Large intestine (tissue), 3 donors: ENCODE results near the gene AMOTL2. TPM values are rescaled to one million over a fixed set of nuclear protein-coding genes. Genes with fewer than 3 reads are reported as not detected.

Source experiments
- DNase-seq, 2 donors: peaks; one replicate each; pipeline versions ENCODE4 v3.0.0 to v3.0.0-alpha.2; 2013
- H3K27ac ChIP-seq: one replicate; pipeline ENCODE4 v1.5.1; 2013; ENCODE audit warnings: low read length
- H3K27me3 ChIP-seq: 2 replicates; pipeline ENCODE4 v1.6.1; 2013; ENCODE audit warnings: low read length; ENCODE audit not compliant: control insufficient read depth, insufficient read depth
- H3K36me3 ChIP-seq: 2 replicates; pipeline ENCODE4 v1.6.1; 2013; ENCODE audit warnings: low read length; ENCODE audit not compliant: control insufficient read depth, insufficient read depth
- H3K4me1 ChIP-seq: one replicate; pipeline ENCODE4 v1.6.1; 2013; ENCODE audit warnings: low read length; ENCODE audit not compliant: control insufficient read depth, insufficient read depth
- H3K4me3 ChIP-seq: one replicate; pipeline ENCODE4 v1.5.1; 2013; ENCODE audit warnings: low read length
- H3K9me3 ChIP-seq: one replicate; pipeline ENCODE4 v1.6.1; 2013; ENCODE audit warnings: mild to moderate bottlenecking, low read depth, low read length, moderate library complexity; ENCODE audit not compliant: control insufficient read depth
- WGBS: methylation state at CpG from one replicate; pipeline ENCODE4 v1.1.5; 2013; ENCODE audit warnings: low lambda C conversion rate; ENCODE audit not compliant: insufficient coverage; 5-methylcytosine and 5-hydroxymethylcytosine counted together
- polyA plus RNA-seq: library from polyadenylated mRNA; unstranded; fragments of 120-200 nt; gene quantifications from one replicate; pipeline ENCODE4 v1.2.1, GENCODE V29; 2013

AMOTL2 gene
- polyA plus RNA-seq, 1 donor, result 36.0 TPM

- Histone ChIP-seq H3K27me3 (peaks cover 13% of the 10 kb centered on the region), H3K36me3 (no peaks in the 10 kb centered on the region), H3K27ac (no peak overlapping the region), H3K4me3 (no peak overlapping the region), H3K9me3 (peaks cover 8% of the 10 kb centered on the region), H3K4me1 (no peaks in the 10 kb centered on the region)
- 89% methylated on average over 6 of the region's 7 CpGs for WGBS
- DNase-seq, result no peak
Measured at GRCh38 chr3:134397755-134398154, 23.5 kb upstream of the AMOTL2 start.

- WGBS, result 100% methylated on average over 1 of the region's 1 CpG
- Histone ChIP-seq H3K27me3 (peaks cover 8% of the 10 kb centered on the region), H3K4me3 (no peak overlapping the region), H3K27ac (no peak overlapping the region), H3K36me3 (no peaks in the 10 kb centered on the region), H3K9me3 (no peaks in the 10 kb centered on the region), H3K4me1 (no peaks in the 10 kb centered on the region)
- DNase-seq, result no peak
Measured at GRCh38 chr3:134395103-134395502, 20.9 kb upstream of the AMOTL2 start.

GRCh38 chr3:134394380-134394779, 20.1 kb upstream of the AMOTL2 start:
- Histone ChIP-seq H3K4me3 (no peak overlapping the region), H3K9me3 (no peaks in the 10 kb centered on the region), H3K36me3 (no peaks in the 10 kb centered on the region), H3K27ac (no peak overlapping the region), H3K4me1 (no peaks in the 10 kb centered on the region), H3K27me3 (peaks cover 12% of the 10 kb centered on the region)
- DNase-seq, result no peak
- WGBS, result 100% methylated on average over 1 of the region's 4 CpGs

DNA sequence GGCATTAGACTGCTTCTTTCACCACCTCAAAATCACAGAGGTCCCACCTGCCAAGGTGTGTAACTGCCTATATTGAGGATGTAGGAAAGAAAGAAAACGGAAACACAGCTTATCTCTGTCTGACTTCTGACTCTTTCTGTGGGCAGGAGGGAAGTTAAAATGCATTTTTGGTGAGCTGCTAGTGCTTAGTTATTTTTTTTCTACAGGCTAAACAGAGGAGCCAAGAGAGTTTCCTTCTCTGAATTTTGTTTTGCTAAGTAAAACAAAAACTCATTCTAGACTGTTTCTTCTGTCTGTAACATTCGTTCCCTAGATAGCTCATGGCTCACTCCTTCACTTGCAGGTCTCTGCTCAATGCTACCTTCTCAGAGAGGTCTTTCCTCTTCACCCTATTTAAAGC, 18.8 kb upstream of the AMOTL2 start:
- WGBS, result 72% methylated on average over 2 of the region's 2 CpGs
- no peak overlapping the region for H3K27ac ChIP-seq

GRCh38 chr3:134392336-134392983, 18.2 kb upstream of the AMOTL2 start:
- no peaks in the 10 kb centered on the region for H3K9me3 ChIP-seq
- WGBS, result no CpG with 5 or more reads among the region's 1 CpG
- H3K4me1 ChIP-seq, result no peaks in the 10 kb centered on the region
- no peak overlapping the region for H3K4me3 ChIP-seq
- H3K36me3 ChIP-seq, result no peaks in the 10 kb centered on the region
- H3K27me3 ChIP-seq, result peaks cover 18% of the 10 kb centered on the region
- no peak for DNase-seq
- H3K27ac ChIP-seq, result no peak overlapping the region

More for the DNA sequence above, 18.8 kb upstream of the AMOTL2 start:
- Histone ChIP-seq H3K4me1 (no peaks in the 10 kb centered on the region), H3K4me3 (no peak overlapping the region), H3K27me3 (peaks cover 18% of the 10 kb centered on the region), H3K36me3 (no peaks in the 10 kb centered on the region), H3K9me3 (no peaks in the 10 kb centered on the region)
- DNase-seq, result no peak

DNA sequence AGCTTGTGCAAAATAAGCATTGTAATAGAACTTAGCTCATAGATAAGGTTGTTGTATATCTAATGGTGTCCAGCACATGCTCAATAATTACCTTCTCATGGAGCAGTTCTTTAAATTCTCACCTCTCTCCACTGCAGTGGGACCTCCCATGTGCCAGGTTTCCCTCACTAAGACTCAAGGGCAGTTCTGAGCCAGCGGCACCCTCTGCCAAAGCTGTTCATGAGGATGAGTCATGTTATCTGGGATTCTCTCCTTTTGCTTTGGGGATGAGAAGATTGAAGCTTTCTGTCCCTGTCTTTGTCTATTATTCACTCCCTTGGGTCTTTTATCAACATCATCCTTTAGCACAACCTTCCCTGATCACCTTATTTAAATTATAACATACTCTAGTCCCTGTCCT, 15.6 kb upstream of the AMOTL2 start:
- H3K36me3 ChIP-seq, result no peaks in the 10 kb centered on the region
- no peak for DNase-seq
- no CpG with 5 or more reads among the region's 1 CpG for WGBS
- H3K27ac ChIP-seq, result no peak overlapping the region
- H3K4me3 ChIP-seq, result no peak overlapping the region
- no peaks in the 10 kb centered on the region for H3K9me3 ChIP-seq
- H3K27me3 ChIP-seq, result peaks cover 15% of the 10 kb centered on the region
- no peaks in the 10 kb centered on the region for H3K4me1 ChIP-seq

DNA sequence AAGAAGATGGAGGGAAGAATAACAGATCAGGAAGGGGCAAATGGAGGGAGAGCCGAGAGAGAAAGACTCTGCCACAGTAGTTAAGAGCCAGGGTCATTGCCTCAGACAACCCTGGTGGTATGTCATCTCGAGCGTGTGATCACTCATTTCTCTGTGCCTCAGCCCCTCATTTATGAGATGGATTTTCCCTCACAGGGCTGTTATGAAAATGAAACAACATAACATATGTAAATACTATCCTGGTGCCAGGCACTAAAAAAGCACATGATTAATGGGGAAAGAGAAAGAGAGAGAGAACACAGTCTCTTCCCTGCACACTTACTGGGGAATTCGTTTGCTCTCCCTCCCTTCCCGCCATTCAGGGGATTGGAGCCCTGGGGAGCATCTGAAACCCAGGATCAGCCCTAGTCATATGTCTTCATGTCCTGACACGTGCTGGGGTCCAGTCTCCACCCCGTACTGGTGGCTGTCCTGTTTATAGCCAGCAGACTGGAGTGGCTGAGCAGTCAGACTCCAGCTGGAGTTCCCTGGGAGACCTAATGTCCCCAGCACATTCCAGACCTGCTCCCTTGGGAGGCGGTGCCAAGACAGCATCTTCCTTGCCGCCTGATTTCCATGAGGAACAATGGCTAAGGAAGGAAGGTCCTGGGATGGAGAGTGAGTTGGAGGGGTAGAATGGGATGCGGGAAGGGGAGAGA, 14.7 kb upstream of the AMOTL2 start:
- no CpG with 5 or more reads among the region's 10 CpGs for WGBS
- Histone ChIP-seq H3K27ac (no peak overlapping the region), H3K9me3 (no peaks in the 10 kb centered on the region), H3K4me1 (no peaks in the 10 kb centered on the region), H3K36me3 (no peaks in the 10 kb centered on the region), H3K27me3 (peaks cover 15% of the 10 kb centered on the region), H3K4me3 (no peak overlapping the region)
- DNase-seq, result peak in 1 of 2 donors; percentile 24

GRCh38 chr3:134388292-134388691, 14.0 kb upstream of the AMOTL2 start:
- WGBS, result no CpG with 5 or more reads among the region's 1 CpG
- no peaks in the 10 kb centered on the region for H3K4me1 ChIP-seq
- no peak for DNase-seq

GRCh38 chr3:134387293-134387692, 13.0 kb upstream of the AMOTL2 start:
- WGBS, result no CpG with 5 or more reads among the region's 3 CpGs

More at GRCh38 chr3:134388292-134388691, 14.0 kb upstream of the AMOTL2 start:
- Histone ChIP-seq H3K27ac (no peak overlapping the region), H3K9me3 (no peaks in the 10 kb centered on the region), H3K27me3 (peaks cover 15% of the 10 kb centered on the region), H3K4me3 (no peak overlapping the region), H3K36me3 (no peaks in the 10 kb centered on the region)

GRCh38 chr3:134384963-134385362, 10.7 kb upstream of the AMOTL2 start:
- no CpG with 5 or more reads among the region's 7 CpGs for WGBS
- H3K4me3 ChIP-seq, result no peak overlapping the region
- no peaks in the 10 kb centered on the region for H3K36me3 ChIP-seq
- H3K9me3 ChIP-seq, result no peaks in the 10 kb centered on the region
- DNase-seq, result no peak
- no peaks in the 10 kb centered on the region for H3K4me1 ChIP-seq
- H3K27ac ChIP-seq, result no peak overlapping the region
- peaks cover 14% of the 10 kb centered on the region for H3K27me3 ChIP-seq

More at GRCh38 chr3:134387293-134387692, 13.0 kb upstream of the AMOTL2 start:
- no peaks in the 10 kb centered on the region for H3K36me3 ChIP-seq
- H3K9me3 ChIP-seq, result no peaks in the 10 kb centered on the region
- peaks cover 15% of the 10 kb centered on the region for H3K27me3 ChIP-seq
- DNase-seq, result no peak
- no peak overlapping the region for H3K27ac ChIP-seq
- H3K4me1 ChIP-seq, result no peaks in the 10 kb centered on the region
- H3K4me3 ChIP-seq, result no peak overlapping the region
